GM12891 (cell line): ENCODE data around the gene PIK3R5.

ENCODE experiments used
- DNase-seq: peaks from one replicate; pipeline ENCODE4 v3.0.0; 2011; ENCODE audit warnings: low spot score; ENCODE audit not compliant: insufficient read length
- FAIRE-seq: peaks from 2 replicates; lab custom pipeline; 2011; peaks lifted over from hg19 to GRCh38; lab: Jason Lieb, UNC
- PAX5 ChIP-seq: IDR thresholded peaks from 2 replicates; pipeline ENCODE4 v1.6.1; 2011; ENCODE audit warnings: low read length, moderate library complexity, mild to moderate bottlenecking; ENCODE audit not compliant: insufficient read depth, severe bottlenecking
- POLR2A ChIP-seq: IDR thresholded peaks from 2 replicates; pipeline ENCODE4 v1.6.1; 2011; ENCODE audit warnings: low read depth, low read length, control low read depth
- POLR2AphosphoS5 ChIP-seq: IDR thresholded peaks from 2 replicates; pipeline ENCODE4 v1.6.1; 2011; ENCODE audit warnings: low read depth, low read length, control low read depth
- POU2F2 ChIP-seq: IDR thresholded peaks from 2 replicates; pipeline ENCODE4 v1.6.1; 2011; ENCODE audit warnings: low read depth, mild to moderate bottlenecking, control low read depth, low read length, moderate library complexity
- SPI1 ChIP-seq: IDR thresholded peaks from 2 replicates; pipeline ENCODE4 v1.6.1; 2011; ENCODE audit warnings: low read depth, low read length, control low read depth
- TAF1 ChIP-seq: IDR thresholded peaks from 2 replicates; pipeline ENCODE4 v1.6.1; 2011; ENCODE audit warnings: low read depth, low read length, control low read depth

Gene PIK3R5

DNA sequence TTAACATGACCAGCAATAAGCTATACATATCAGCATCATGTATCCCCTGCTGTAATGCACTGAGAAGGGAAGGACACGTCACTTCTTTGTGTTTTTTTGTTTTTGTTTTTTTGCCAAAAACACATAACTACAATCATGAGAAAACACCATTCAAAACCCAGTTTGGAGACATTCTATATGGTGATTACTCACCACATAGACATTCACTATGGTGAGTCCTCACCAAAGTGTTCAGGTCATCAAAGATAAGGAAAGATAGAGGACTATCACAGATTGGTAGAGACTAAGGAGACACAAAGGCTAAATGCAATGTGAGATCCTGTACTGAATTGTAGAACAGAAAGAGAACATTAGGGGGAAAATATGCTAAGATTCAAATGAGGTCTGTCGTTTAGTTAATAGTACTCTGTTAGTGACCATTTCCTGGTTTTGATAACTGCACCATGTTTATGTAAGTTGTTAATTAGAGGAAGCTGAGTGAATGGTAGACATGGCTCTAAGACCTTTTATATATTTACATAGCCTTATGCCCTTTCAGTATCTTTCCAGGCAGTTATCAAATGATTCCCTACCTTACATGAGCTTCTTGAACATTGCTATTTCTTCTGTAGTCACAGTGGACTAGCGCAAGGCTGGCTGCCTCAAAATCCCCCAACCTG lies 46.6 kb downstream of the PIK3R5 start:
- FAIRE-seq (peak; percentile 60), DNase-seq (no peak)
- TF ChIP-seq SPI1 (no peak), POU2F2 (no peak), TAF1 (no peak), POLR2AphosphoS5 (no peak), PAX5 (no peak), POLR2A (no peak)

GRCh38 chr17:8916466-8916865 lies 49.0 kb downstream of the PIK3R5 start:
- TF ChIP-seq PAX5, result no peak
- TF ChIP-seq POLR2AphosphoS5, result no peak
- no peak for TF ChIP-seq POU2F2
- no peak for TF ChIP-seq SPI1
- no peak for TF ChIP-seq POLR2A
- no peak for TF ChIP-seq TAF1
- no peak for FAIRE-seq
- no peak for DNase-seq

GRCh38 chr17:8914554-8914953 lies 51.0 kb downstream of the PIK3R5 start:
- DNase-seq, result no peak
- FAIRE-seq, result no peak
- TF ChIP-seq SPI1 (no peak), PAX5 (no peak), POLR2A (no peak), POLR2AphosphoS5 (no peak), TAF1 (no peak), POU2F2 (no peak)

DNA sequence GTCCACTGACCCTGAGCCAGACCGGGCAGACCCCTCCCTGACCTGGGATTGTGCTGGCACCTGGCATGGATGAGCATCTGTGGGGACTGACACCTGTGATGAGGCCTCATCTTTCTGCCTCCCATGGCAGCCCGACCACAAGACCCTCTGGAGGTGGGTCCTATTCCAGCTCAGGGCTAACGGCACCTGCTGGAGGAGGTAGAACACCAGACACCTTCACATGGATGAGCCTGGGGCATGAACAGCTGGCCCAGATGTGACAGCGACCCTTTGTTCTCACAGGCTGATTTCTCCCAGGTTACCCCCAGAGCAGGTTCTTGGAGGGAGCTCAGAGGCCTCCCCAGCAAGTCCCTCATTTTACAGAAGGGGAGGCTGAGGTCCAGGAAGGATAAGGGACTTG lies 51.6 kb downstream of the PIK3R5 start:
- no peak for TF ChIP-seq PAX5
- no peak for TF ChIP-seq SPI1
- TF ChIP-seq TAF1, result no peak
- no peak for TF ChIP-seq POU2F2
- no peak; the same call in 1 of the 2 replicates for TF ChIP-seq POLR2AphosphoS5
- no peak for TF ChIP-seq POLR2A
- no peak for DNase-seq
- no peak for FAIRE-seq

GRCh38 chr17:8913091-8913490 lies 52.4 kb downstream of the PIK3R5 start:
- TF ChIP-seq PAX5 (no peak), POU2F2 (no peak), SPI1 (no peak), TAF1 (no peak), POLR2AphosphoS5 (peak; percentile 10; the same call in 1 of the 2 replicates), POLR2A (0 out of 2 replicates have a peak, but pooled peaks have one; percentile 11)
- no peak for FAIRE-seq
- no peak for DNase-seq

DNA sequence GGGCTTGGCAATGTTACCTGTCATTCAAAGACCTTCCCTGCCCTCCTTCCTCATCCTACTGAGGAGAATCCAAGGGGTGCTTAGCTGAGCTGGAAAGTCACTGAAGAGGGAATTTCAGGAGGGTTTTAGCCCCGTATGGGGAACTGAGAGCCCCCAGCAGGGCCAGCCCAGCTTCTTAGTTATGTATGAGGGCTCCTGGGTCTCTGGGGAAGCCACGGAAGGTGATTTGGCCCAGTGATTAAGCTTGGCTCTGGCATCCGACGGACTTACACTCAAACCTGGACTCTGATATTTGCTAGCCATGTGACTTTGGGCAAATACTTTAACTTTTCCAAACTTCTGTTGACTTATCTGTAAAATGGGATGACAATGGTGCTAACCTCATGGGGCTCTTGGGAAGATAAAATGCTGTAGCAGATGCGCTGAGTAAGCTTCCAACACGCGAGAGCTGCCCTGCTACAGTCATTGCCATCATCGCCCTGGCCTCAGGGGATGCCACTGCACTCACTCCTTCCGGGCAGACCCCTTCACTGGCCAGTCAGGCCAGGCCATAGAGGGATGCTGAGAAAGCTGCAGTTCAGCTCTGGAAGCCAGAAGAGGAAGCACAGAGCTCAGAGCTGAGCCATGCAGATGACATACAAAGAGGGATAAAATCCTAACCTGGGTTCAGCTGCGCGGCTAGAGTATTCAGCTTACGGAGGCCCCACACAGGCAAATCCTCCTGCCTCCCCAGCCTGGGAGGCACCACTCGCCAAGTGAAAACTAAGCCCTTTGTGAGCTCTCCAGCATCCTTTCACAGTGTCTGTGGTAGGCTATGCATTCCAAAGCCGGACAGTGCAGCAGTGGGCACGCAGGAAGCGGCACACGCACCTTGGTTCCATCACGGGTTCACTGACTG lies 53.2 kb downstream of the PIK3R5 start:
- no peak for DNase-seq
- TF ChIP-seq SPI1, result peak; percentile 50
- TF ChIP-seq POLR2AphosphoS5, result peak; percentile 36
- no peak for TF ChIP-seq PAX5
- peak; percentile 72 for FAIRE-seq

GRCh38 chr17:8910969-8911604 lies 54.4 kb downstream of the PIK3R5 start:
- DNase-seq (no peak), FAIRE-seq (peak; percentile 48)
- no peak for TF ChIP-seq TAF1
- TF ChIP-seq POU2F2, result no peak; the same call in 1 of the 2 replicates
- TF ChIP-seq POLR2A, result no peak
- no peak for TF ChIP-seq SPI1
- no peak for TF ChIP-seq POLR2AphosphoS5
- no peak for TF ChIP-seq PAX5

- FAIRE-seq, result no peak
- TF ChIP-seq POLR2A, result 0 out of 2 replicates have a peak, but pooled peaks have one; percentile 4
- TF ChIP-seq TAF1, result no peak
- DNase-seq, result no peak
These were observed 55.8 kb downstream of the PIK3R5 start for GRCh38 chr17:8909586-8910270.

DNA sequence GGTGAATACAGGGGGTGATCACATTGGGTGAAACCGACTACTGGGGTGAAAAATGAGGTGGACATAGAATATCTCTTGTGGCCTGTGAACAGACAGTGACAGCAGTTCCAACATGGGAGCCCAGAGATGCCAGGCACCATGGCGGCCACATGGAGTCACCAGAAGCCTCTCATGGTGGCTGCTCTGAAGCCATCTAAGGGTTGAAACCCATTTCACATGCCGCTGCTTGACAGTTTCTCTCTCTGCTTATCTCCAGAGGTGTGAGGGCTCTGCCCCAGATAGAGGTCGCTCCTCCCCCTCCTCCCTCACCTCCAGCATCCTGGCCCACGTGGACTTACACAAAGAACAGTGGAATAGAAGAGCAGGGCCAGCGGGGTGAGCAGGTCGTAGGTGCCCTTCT lies 60.2 kb downstream of the PIK3R5 start:
- no peak for FAIRE-seq

More for the DNA sequence above, 60.2 kb downstream of the PIK3R5 start:
- no peak for TF ChIP-seq POU2F2
- TF ChIP-seq SPI1, result no peak
- no peak for TF ChIP-seq PAX5
- no peak for TF ChIP-seq POLR2AphosphoS5
- TF ChIP-seq POLR2A, result no peak
- no peak for TF ChIP-seq TAF1
- DNase-seq, result no peak
